HUES48 (cell line): ENCODE data around the gene FKBP2.
"Not testable (repeated sequence)": the region's sequence is repeated elsewhere in the genome, so short reads cannot be mapped to it uniquely, and the experiment has no call there.

Source experiments
- H3K27ac ChIP-seq: one replicate; pipeline ENCODE4 v1.7.0; 2013; ENCODE audit warnings: low read depth, low read length, inconsistent platforms
- H3K27me3 ChIP-seq: 2 replicates; pipeline ENCODE4 v1.6.1; 2013; ENCODE audit warnings: mild to moderate bottlenecking, low read length; ENCODE audit not compliant: control insufficient read depth, insufficient read depth
- H3K36me3 ChIP-seq: 2 replicates; pipeline ENCODE4 v1.6.1; 2013; ENCODE audit warnings: low read length; ENCODE audit not compliant: control insufficient read depth, insufficient read depth
- H3K4me1 ChIP-seq: 2 replicates; pipeline ENCODE4 v1.6.1; 2013; ENCODE audit warnings: mild to moderate bottlenecking, low read length; ENCODE audit not compliant: control insufficient read depth, insufficient read depth
- H3K4me3 ChIP-seq: 2 replicates; pipeline ENCODE4 v1.5.1; 2013; ENCODE audit warnings: mild to moderate bottlenecking, low read depth, low read length
- H3K9ac ChIP-seq: 2 replicates; pipeline ENCODE4 v1.6.1; 2013; ENCODE audit warnings: mild to moderate bottlenecking, low read depth, low read length, moderate library complexity
- H3K9me3 ChIP-seq: 2 replicates; pipeline ENCODE4 v1.6.1; 2013; ENCODE audit warnings: low read length; ENCODE audit not compliant: control insufficient read depth, insufficient read depth

Gene FKBP2

GRCh38 chr11:64245401-64245796 lies 4.5 kb downstream of the FKBP2 start:
- H3K36me3 ChIP-seq, result peaks cover 16% of the 10 kb centered on the region

GRCh38 chr11:64245797-64246620 lies 5.1 kb downstream of the FKBP2 start:
- H3K27me3 ChIP-seq, result no peaks in the 10 kb centered on the region
- peaks cover 16% of the 10 kb centered on the region for H3K36me3 ChIP-seq
- peaks cover 34% of the 10 kb centered on the region for H3K4me1 ChIP-seq
- peak overlapping the region; percentile 93 for H3K4me3 ChIP-seq
- H3K9me3 ChIP-seq, result no peaks in the 10 kb centered on the region
- peak overlapping the region; percentile 81 for H3K9ac ChIP-seq
- H3K27ac ChIP-seq, result peak overlapping the region; percentile 86

More at GRCh38 chr11:64245401-64245796, 4.5 kb downstream of the FKBP2 start:
- H3K9ac ChIP-seq, result peak overlapping the region; percentile 81
- no peaks in the 10 kb centered on the region for H3K27me3 ChIP-seq
- peak overlapping the region; percentile 86 for H3K27ac ChIP-seq
- peak overlapping the region; percentile 93 for H3K4me3 ChIP-seq
- H3K9me3 ChIP-seq, result no peaks in the 10 kb centered on the region
- H3K4me1 ChIP-seq, result peaks cover 28% of the 10 kb centered on the region

GRCh38 chr11:64246621-64246870 lies 5.7 kb downstream of the FKBP2 start:
- peaks cover 34% of the 10 kb centered on the region for H3K4me1 ChIP-seq
- peak overlapping the region; percentile 86 for H3K27ac ChIP-seq

GRCh38 chr11:64246871-64247728 lies 6.2 kb downstream of the FKBP2 start, which contains the start of gene PPP1R14B:
TSS of gene PPP1R14B (minus strand) at chr11:64246943. CDS start at chr11:64246673, 270 bp downstream.
- Histone ChIP-seq H3K27ac (peak within 1 kb of the TSS; percentile 94), H3K36me3 (peaks cover 16% of the 10 kb centered on the region), H3K4me1 (peaks cover 34% of the 10 kb centered on the region), H3K9ac (peak within 1 kb of the TSS; percentile 81), H3K27me3 (no peaks in the 10 kb centered on the region), H3K4me3 (peak within 1 kb of the TSS; percentile 93), H3K9me3 (no peaks in the 10 kb centered on the region)

More at GRCh38 chr11:64246621-64246870, 5.7 kb downstream of the FKBP2 start:
- H3K9me3 ChIP-seq, H3K27me3 ChIP-seq: not testable (repeated sequence)
- Histone ChIP-seq H3K4me3 (peak overlapping the region; percentile 93; the same call in 1 of the 2 replicates), H3K36me3 (peaks cover 16% of the 10 kb centered on the region), H3K9ac (peak overlapping the region; percentile 81; the same call in 1 of the 2 replicates)

GRCh38 chr11:64247729-64248531 lies 7.0 kb downstream of the FKBP2 start:
- Histone ChIP-seq H3K27me3 (no peaks in the 10 kb centered on the region), H3K4me1 (peaks cover 36% of the 10 kb centered on the region), H3K9ac (no peak overlapping the region), H3K4me3 (peak overlapping the region; percentile 69), H3K9me3 (no peaks in the 10 kb centered on the region), H3K27ac (peak overlapping the region; percentile 94), H3K36me3 (peaks cover 16% of the 10 kb centered on the region)

GRCh38 chr11:64248578-64248977 lies 7.7 kb downstream of the FKBP2 start:
- Histone ChIP-seq H3K4me3 (0 out of 2 replicates have a peak overlapping the region, but pooled peaks have one; percentile 3), H3K9ac (no peak overlapping the region), H3K27ac (peak overlapping the region; percentile 94), H3K27me3 (no peaks in the 10 kb centered on the region), H3K36me3 (peaks cover 13% of the 10 kb centered on the region), H3K9me3 (no peaks in the 10 kb centered on the region), H3K4me1 (peaks cover 42% of the 10 kb centered on the region)

- Histone ChIP-seq H3K27me3 (no peaks in the 10 kb centered on the region), H3K9ac (no peak overlapping the region), H3K36me3 (peaks cover 9% of the 10 kb centered on the region), H3K4me3 (0 out of 2 replicates have a peak overlapping the region, but pooled peaks have one; percentile 3), H3K9me3 (no peaks in the 10 kb centered on the region), H3K27ac (peak overlapping the region; percentile 94), H3K4me1 (peaks cover 42% of the 10 kb centered on the region)
Observed at GRCh38 chr11:64249038-64249437, 8.1 kb downstream of the FKBP2 start.

GRCh38 chr11:64249563-64250414 lies 8.9 kb downstream of the FKBP2 start:
- peak overlapping the region; percentile 94 for H3K27ac ChIP-seq
- peak overlapping the region; percentile 27; the same call in 1 of the 2 replicates for H3K4me3 ChIP-seq
- peaks cover 11% of the 10 kb centered on the region for H3K36me3 ChIP-seq
- no peak overlapping the region for H3K9ac ChIP-seq
- H3K27me3 ChIP-seq, result no peaks in the 10 kb centered on the region
- peaks cover 42% of the 10 kb centered on the region for H3K4me1 ChIP-seq
- no peaks in the 10 kb centered on the region for H3K9me3 ChIP-seq

- H3K4me1 ChIP-seq, result peaks cover 42% of the 10 kb centered on the region
- peak overlapping the region; percentile 94 for H3K27ac ChIP-seq
- H3K9me3 ChIP-seq, result no peaks in the 10 kb centered on the region
- peaks cover 16% of the 10 kb centered on the region for H3K36me3 ChIP-seq
- H3K4me3 ChIP-seq, result peak overlapping the region; percentile 84
- no peaks in the 10 kb centered on the region for H3K27me3 ChIP-seq
- H3K9ac ChIP-seq, result peak overlapping the region; percentile 60; the same call in 1 of the 2 replicates
Observed at GRCh38 chr11:64250415-64251015, 9.6 kb downstream of the FKBP2 start.
